Activated naive CD4-positive, alpha-beta T cell treated with anti-CD3 and anti-CD28 coated beads, Interleukin-2, amount 50 U/mL, for 72 hours (primary cell): ENCODE data around the gene MYO18A. TPM values are rescaled to one million over a fixed set of nuclear protein-coding genes. Genes with fewer than 3 reads are reported as not detected.

Source experiments
- ATAC-seq, 2 donors: fragments of 150-1000 bp; cut with Tn5 transposase; 2 replicates each; pipeline ENCODE4 v1.10.0; 2021; ENCODE audit warnings: mild to moderate bottlenecking in 2 of 2, moderate library complexity in 2 of 2
- DNase-seq, 2 donors: peaks; one replicate each; pipeline ENCODE4 v3.0.0; 2021 to 2022; ENCODE audit warnings: low spot score in 2 of 2
- H3K27ac Mint-ChIP-seq, 2 donors: one replicate each; pipeline ENCODE4 v1.8.0; 2022; ENCODE audit warnings: mild to moderate bottlenecking in 2 of 2, mixed read lengths in 2 of 2
- H3K36me3 Mint-ChIP-seq, 2 donors: one replicate each; pipeline ENCODE4 v1.8.0; 2022; ENCODE audit warnings: mixed read lengths in 2 of 2
- H3K9me3 Mint-ChIP-seq, 2 donors: one replicate each; pipeline ENCODE4 v1.8.0; 2022; ENCODE audit warnings: mixed read lengths in 2 of 2
- total RNA-seq, 2 donors: library from RNA; stranded (reverse); gene quantifications; one replicate each; pipeline ENCODE4 v1.2.3, GENCODE V29; 2022

Gene MYO18A
- total RNA-seq, 2 donors from 2014 or later = 38.8 to 62.8 TPM

- ATAC-seq (no peak), DNase-seq (no peak)
- H3K27ac Mint-ChIP-seq = no peak overlapping the region
- H3K9me3 Mint-ChIP-seq = peaks cover 5 to 6% of the 10 kb centered on the region in 2 donors
- H3K36me3 Mint-ChIP-seq = peaks cover 9 to 11% of the 10 kb centered on the region in 2 donors
These were observed 143.6 kb downstream of the MYO18A start for GRCh38 chr17:29036584-29036983.

- ATAC-seq = no peak
- Mint-ChIP-seq H3K9me3 (peaks cover 5 to 6% of the 10 kb centered on the region in 2 donors), H3K27ac (no peak overlapping the region), H3K36me3 (peaks cover 9 to 11% of the 10 kb centered on the region in 2 donors)
- DNase-seq = no peak
These were observed 145.7 kb downstream of the MYO18A start for GRCh38 chr17:29034510-29034909.

DNA sequence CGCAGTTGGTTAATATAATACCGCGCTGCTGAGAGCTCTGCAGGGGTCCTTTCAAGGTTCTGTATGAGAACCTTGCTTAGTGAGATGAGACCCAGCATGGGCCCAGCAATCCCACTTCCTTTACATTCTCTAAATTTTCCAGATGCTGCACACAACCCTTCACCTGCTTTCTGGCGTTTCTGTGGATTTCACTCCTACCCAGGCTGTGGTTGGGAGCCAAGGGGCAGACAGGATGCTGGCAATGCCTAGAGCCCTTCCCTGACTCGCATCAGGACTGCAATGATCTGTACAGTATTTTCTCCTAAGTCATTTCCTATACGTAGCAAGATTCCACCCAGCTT is 147.4 kb downstream of the MYO18A start:
- no peak for DNase-seq
- H3K36me3 Mint-ChIP-seq = peaks cover 9 to 11% of the 10 kb centered on the region in 2 donors
- no peak for ATAC-seq
- H3K27ac Mint-ChIP-seq = no peak overlapping the region
- H3K9me3 Mint-ChIP-seq = peaks cover 5 to 6% of the 10 kb centered on the region in 2 donors

DNA sequence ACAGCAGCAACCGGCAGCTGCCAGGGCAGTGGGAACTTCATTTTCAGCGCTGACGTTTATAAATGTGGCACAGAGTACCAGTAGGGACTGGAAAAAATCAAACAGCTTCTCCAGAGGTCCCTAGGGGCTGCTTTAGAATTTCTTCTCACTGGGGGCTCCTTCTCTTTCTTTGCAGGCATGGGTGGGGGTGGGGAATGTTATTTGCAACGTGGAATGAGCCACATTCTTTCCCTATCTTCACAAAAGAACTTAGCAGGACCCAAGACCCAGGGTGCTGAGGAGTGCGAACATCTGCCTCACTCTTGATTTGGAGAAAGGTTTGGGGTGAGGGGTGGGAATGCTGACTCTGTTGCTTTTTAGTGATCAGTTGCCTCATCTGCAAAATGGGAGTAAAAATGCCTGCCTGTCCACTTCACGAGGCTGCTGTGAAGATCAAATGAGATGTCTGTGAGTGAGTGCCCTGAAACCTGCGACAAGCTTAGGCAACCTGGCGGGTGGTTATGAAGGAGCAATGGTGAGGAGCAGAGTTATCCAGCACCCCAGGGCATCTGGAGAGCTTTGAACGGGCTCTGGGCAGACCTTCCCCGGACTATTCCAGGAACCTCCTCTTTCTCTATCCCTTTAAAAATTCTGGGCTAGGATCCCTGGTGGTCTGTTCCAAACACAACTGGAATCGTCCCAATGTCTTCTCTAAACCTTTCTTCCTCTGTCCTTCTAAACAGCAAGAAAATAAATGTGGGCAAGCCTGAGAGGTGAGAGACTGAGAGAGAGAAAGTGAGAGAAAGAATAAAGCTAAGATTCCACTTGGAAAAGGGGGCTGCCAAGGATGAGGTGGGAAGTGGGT is 148.0 kb downstream of the MYO18A start:
- ATAC-seq = no peak
- no peak for DNase-seq
- peaks cover 5 to 6% of the 10 kb centered on the region in 2 donors for H3K9me3 Mint-ChIP-seq
- no peak overlapping the region for H3K27ac Mint-ChIP-seq
- peaks cover 9 to 11% of the 10 kb centered on the region in 2 donors for H3K36me3 Mint-ChIP-seq

DNA sequence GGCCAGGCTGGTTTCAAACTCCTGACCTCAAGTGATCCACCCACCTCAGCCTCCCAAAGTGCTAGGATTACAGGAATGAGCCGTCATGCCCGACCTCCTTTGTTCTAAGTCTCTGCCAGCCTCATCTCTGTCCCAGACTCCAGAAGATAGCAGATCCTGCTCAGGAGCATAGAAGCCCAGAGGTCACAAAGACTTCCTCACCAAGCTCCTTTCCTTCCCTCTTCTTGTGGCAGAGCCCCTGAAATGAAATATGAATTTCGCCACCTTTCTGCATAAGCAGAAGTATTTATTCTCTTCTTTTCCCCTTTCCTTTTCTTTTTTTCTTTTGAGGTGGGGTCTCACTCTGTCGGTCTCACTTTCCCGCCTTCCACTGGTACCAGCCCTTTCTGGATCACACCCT is 148.7 kb downstream of the MYO18A start:
- Mint-ChIP-seq H3K9me3 (peaks cover 5 to 6% of the 10 kb centered on the region in 2 donors), H3K36me3 (peaks cover 9 to 11% of the 10 kb centered on the region in 2 donors), H3K27ac (no peak overlapping the region)
- DNase-seq (no peak), ATAC-seq (no peak)

DNA sequence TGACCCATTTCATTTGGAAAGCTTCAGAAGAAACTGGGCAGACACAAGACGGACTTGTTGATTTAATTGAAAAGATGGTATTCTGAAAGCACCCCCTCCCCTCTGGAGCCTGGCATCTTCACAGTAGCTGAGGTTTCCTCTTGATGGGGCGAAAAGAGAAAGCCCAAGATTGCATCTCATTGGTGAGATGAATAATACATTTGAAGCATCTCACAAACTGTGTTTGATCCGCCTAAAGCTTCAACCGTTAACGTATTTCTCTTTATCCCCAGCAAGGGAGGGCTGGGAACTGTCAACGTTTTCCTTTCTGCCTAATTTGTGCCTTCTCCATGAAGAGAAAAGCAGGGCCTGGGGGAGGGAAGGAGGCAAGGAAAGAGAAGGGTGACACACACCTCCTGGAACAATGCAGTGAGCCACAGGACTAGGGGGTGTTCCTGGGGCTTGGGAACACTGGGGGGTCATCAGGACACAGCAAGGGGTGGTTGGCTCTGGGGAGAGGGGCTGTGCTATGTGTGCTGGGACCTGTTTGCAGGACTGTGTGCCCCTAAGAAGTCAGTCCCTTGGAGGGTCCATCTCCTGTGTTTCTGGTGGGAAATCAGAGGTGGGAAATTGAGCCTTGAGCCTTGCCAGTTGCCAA is 155.8 kb downstream of the MYO18A start:
- no peak for ATAC-seq

GRCh38 chr17:29022074-29022473 is 158.1 kb downstream of the MYO18A start:
- DNase-seq (no peak), ATAC-seq (no peak)
- peaks cover 0 to 7% of the 10 kb centered on the region in 2 donors for H3K36me3 Mint-ChIP-seq

More for the DNA sequence above, 155.8 kb downstream of the MYO18A start:
- Mint-ChIP-seq H3K36me3 (peaks cover 0 to 7% of the 10 kb centered on the region in 2 donors), H3K9me3 (no peaks in the 10 kb centered on the region), H3K27ac (peak overlapping the region in 1 of 2 donors; percentile 83)
- no peak for DNase-seq

GRCh38 chr17:29021226-29021625 is 159.0 kb downstream of the MYO18A start:
- ATAC-seq (no peak), DNase-seq (no peak)
- Mint-ChIP-seq H3K27ac (no peak overlapping the region), H3K36me3 (peaks cover 0 to 7% of the 10 kb centered on the region in 2 donors), H3K9me3 (no peaks in the 10 kb centered on the region)

More at GRCh38 chr17:29022074-29022473, 158.1 kb downstream of the MYO18A start:
- H3K27ac Mint-ChIP-seq = no peak overlapping the region
- no peaks in the 10 kb centered on the region for H3K9me3 Mint-ChIP-seq

Other genes starting within 250 kb of the MYO18A start
- gene PHF12, start 228.9 kb downstream of the MYO18A start, total RNA-seq = 10 to 100 TPM; 46.2 to 71.7 TPM
- under 1 TPM in 1 of 2 donors, not detected in 1; 0.43 TPM for gene SEZ6, start 174.4 kb downstream of the MYO18A start, total RNA-seq
- 1 to 10 TPM; 3.0 to 8.8 TPM for gene PIPOX, start 137.3 kb downstream of the MYO18A start, total RNA-seq
- not detected for gene CRYBA1, start 66.5 kb upstream of the MYO18A start, total RNA-seq
- 100 to 1,000 TPM in 1 of 2 donors, 10 to 100 TPM in 1; 63.6 to 113 TPM for gene NUFIP2, start 113.8 kb upstream of the MYO18A start, total RNA-seq
- gene TAOK1, start 210.0 kb upstream of the MYO18A start, total RNA-seq = 10 to 100 TPM; 31.6 to 37.9 TPM